Skeletal muscle satellite cell (primary cell): ENCODE results near the gene ERCC5. TPM values are rescaled to one million over a fixed set of nuclear protein-coding genes. Genes with fewer than 3 reads are reported as not detected.
A peak's percentile ranks its signal among the peaks of the same experiment; 100 is the strongest.

Source experiments
- H3K27me3 ChIP-seq: 2 replicates; pipeline ENCODE4 v1.7.0; 2013; ENCODE audit warnings: low read length; ENCODE audit not compliant: control insufficient read depth, insufficient read depth
- H3K36me3 ChIP-seq: 2 replicates; pipeline ENCODE4 v1.7.0; 2013; ENCODE audit warnings: mild to moderate bottlenecking, control low read depth, low read length; ENCODE audit not compliant: insufficient read depth
- H3K4me1 ChIP-seq: 2 replicates; pipeline ENCODE4 v1.7.0; 2013; ENCODE audit warnings: low read length; ENCODE audit not compliant: control insufficient read depth, insufficient read depth
- H3K4me2 ChIP-seq: 2 replicates; pipeline ENCODE4 v1.7.0; 2013; ENCODE audit warnings: mild to moderate bottlenecking, low read length
- H3K4me3 ChIP-seq: 2 replicates; pipeline ENCODE4 v1.7.0; 2013; ENCODE audit warnings: low read length
- H3K9ac ChIP-seq: 2 replicates; pipeline ENCODE4 v1.7.0; 2013; ENCODE audit warnings: mild to moderate bottlenecking, low read depth, low read length, moderate library complexity
- H3K9me3 ChIP-seq: replicated peaks from 2 replicates; pipeline ENCODE4 v1.7.0; 2013; ENCODE audit warnings: mild to moderate bottlenecking, control low read depth, low read length
- total RNA-seq: library from RNA; depleted of rRNA; stranded (reverse); fragments of >200 nt; gene quantifications from 2 replicates; pipeline ENCODE4 v1.2.3, GENCODE V29; 2012; rRNA removed

The ERCC5 gene
- 71.4 and 76.6 TPM in 2 replicates for total RNA-seq

DNA sequence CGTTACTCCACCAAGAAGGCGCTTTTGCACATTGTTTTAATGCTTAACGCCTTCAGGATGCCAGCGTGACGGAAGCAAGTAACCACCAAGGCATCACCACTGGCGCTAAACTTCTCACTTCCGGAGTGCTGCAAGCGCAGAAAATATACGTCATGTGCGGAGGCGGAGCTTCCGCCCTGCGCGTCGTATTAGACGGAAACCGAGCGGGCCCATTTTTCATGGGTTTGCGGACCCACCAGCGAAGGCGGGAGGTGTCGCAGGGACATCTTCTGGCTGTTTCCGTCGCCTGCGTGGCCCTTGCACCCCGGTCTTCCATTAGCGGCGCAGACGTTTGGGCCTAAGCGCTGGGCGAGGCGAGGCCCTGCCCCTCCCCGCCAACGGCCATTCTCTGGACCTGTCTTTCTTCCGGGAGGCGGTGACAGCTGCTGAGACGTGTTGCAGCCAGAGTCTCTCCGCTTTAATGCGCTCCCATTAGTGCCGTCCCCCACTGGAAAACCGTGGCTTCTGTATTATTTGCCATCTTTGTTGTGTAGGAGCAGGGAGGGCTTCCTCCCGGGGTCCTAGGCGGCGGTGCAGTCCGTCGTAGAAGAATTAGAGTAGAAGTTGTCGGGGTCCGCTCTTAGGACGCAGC, at the start of gene ERCC5:
Gene ERCC5, plus strand, starts transcription at position 403 of the 631 bp plus-strand sequence. CDS start 235 bp downstream, outside the sequence.
- Histone ChIP-seq H3K9me3 (no peaks in the 10 kb centered on the region), H3K4me3 (peak within 1 kb of the TSS; percentile 87), H3K36me3 (no peaks in the 10 kb centered on the region), H3K4me2 (peak within 1 kb of the TSS; percentile 83), H3K4me1 (peaks cover 16% of the 10 kb centered on the region), H3K27me3 (no peaks in the 10 kb centered on the region), H3K9ac (peak within 1 kb of the TSS; percentile 94)

DNA sequence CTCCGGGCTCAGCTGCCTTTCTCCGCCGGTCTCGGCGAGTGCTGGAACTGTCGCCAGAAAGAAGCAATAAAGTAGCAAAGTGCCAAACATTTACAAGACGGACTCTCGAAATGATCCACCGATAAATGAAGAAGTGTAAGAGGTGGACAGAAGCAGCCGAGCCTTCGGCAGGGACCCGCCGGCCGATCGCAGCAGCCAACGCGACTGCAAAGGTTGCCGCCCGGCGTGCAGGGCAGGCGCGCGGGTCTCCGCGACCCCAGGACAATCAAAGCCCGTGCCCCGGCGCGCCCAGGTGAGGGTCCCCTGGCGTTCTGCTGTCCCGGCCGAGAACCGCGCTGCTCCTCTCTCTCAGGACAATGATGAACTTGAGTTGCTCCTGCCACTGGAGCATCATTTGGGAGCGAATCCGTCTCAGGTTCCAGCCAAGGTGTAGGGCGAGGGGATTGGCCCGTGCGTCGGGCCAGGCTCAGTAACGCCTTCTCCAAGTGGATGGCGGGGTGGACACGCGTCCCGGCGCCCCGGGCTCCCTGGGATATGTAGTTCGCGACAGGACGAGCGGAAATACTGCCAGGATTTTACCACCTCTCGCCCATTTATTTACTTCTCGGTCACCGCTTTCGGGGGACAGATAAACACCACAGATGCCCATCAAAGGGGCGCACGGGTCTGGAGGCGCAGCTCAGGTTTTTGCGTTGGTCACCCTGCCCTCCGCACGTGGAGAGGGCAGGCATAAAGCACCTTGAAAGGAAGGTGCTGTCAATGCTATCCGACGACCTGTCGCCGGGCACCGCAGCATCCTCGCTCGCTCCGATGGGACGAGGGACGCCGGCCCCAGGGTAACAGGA, 47.0 kb upstream of the ERCC5 start, which contains the start of the genes BIVM and POGLUT2:
Gene BIVM, plus strand, starts transcription at position 539 of the 845 bp plus-strand sequence. CDS start 8,149 bp downstream, outside the sequence.
Gene POGLUT2, minus strand, starts transcription at position 396 of the 845 bp plus-strand sequence. Its CDS starts 306 bp downstream, at position 90.
- Histone ChIP-seq H3K9me3 (no peaks in the 10 kb centered on the region), H3K36me3 (no peaks in the 10 kb centered on the region), H3K4me2 (peak within 1 kb of the TSS; percentile 96), H3K4me1 (peaks cover 21% of the 10 kb centered on the region), H3K4me3 (peak within 1 kb of the TSS; percentile 98), H3K9ac (peak within 1 kb of the TSS; percentile 92), H3K27me3 (no peaks in the 10 kb centered on the region)

DNA sequence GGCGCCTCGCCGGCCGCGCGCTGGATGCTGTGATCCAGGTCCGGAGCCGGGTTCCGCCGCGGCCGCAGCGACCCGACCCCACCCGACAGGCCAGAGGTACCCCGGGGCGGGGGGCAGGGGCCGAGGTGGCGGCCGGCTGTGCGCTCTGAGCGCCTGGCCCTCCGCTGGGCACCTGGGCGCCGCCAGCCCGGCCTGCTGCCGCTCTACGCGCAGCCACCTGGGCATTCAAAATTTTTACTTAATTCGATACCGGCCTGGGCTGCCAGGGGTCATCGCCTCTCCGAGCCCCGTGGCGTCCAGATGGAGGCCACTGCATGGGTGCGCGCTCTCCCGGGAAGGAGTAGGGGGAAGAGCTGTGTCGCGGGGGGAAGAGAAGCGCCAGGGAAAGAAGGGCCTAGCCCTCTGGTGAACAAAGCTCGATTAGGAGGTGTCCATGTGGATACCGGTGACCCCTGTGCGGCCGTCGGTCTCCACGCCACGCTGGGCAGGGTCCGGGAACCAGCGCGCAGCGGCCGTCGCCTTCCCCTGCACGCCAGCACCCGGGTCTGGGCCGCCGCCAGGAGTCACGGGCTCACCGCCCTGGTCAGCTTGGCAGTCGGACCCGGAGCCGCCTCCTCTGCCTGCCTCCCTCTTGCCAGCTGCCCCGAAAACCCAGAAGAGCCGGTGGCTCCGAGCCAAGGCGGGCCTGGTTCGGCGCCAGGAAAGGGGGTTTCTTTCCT, 46.2 kb upstream of the ERCC5 start:
- peaks cover 21% of the 10 kb centered on the region for H3K4me1 ChIP-seq
- no peaks in the 10 kb centered on the region for H3K27me3 ChIP-seq
- no peaks in the 10 kb centered on the region for H3K9me3 ChIP-seq
- H3K36me3 ChIP-seq, result no peaks in the 10 kb centered on the region
- peak overlapping the region; percentile 96 for H3K4me2 ChIP-seq
- peak overlapping the region; percentile 98 for H3K4me3 ChIP-seq
- peak overlapping the region; percentile 92 for H3K9ac ChIP-seq

DNA sequence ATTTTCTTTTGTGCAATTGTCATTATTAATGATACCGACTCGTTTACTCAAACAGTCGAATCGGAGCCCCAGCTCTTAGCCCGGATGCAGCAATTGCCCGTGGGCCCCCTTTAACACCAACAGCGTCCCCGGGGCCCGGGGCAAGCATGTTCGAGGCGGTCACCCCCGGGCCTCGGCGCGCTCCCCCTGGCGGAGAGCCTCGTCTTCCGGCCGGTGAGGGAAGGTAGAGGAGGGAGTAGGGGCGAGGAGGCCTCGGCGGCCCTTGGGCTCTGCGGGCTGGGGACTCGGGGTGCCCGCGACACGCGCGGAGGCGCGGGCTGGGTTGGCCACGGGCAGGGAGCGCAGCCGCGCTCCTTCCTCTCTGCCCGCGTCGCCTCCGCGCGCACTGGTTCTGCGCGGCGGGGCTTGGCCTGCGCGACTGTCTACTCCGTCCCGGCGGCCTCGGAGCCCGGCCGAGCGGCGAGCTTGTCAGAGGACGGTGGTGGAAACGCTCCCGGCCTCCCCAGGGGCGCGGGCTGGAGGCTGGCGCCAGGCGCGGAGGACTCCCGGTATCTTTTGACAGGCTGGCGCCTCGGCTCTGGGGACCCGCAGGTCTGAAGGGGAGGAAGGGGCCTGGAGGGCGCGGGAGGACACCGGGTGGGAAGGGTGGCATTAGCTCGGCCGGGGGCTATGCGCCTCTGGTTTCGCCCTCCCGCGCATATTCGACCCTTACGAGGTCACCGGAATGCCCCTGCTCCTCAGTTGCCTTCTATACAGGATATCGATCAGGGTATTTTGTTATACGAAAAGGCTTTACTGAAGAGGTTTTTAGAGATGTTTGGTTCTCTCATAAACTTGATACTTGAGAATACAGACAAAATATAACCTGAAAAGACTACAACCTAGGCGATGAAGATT, 45.4 kb upstream of the ERCC5 start:
- Histone ChIP-seq H3K27me3 (no peaks in the 10 kb centered on the region), H3K36me3 (peaks cover 6% of the 10 kb centered on the region), H3K9me3 (no peaks in the 10 kb centered on the region), H3K4me3 (peak overlapping the region; percentile 98), H3K4me1 (peaks cover 21% of the 10 kb centered on the region), H3K4me2 (peak overlapping the region; percentile 96), H3K9ac (peak overlapping the region; percentile 92)

DNA sequence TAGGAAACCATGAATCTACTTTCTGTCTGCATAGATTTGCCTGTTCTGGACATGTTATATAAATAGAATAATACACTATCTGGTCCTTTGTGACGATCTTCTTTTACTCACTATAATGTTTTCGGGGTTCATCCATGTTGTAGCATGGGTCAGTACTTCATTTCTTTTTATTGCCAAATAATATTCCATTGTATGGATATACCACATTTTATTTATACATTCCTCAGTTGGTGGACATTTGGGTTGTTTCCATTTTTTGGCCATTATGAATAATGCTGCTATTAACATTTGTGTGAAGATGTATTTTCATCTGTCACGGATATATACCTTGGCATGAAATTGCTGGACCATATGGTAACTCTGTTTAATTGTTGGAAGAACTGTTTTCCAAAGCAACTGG, 40.2 kb upstream of the ERCC5 start:
- Histone ChIP-seq H3K4me2 (no peak overlapping the region), H3K9me3 (no peaks in the 10 kb centered on the region), H3K36me3 (peaks cover 11% of the 10 kb centered on the region), H3K9ac (no peak overlapping the region), H3K27me3 (no peaks in the 10 kb centered on the region), H3K4me3 (no peak overlapping the region), H3K4me1 (peaks cover 12% of the 10 kb centered on the region)

DNA sequence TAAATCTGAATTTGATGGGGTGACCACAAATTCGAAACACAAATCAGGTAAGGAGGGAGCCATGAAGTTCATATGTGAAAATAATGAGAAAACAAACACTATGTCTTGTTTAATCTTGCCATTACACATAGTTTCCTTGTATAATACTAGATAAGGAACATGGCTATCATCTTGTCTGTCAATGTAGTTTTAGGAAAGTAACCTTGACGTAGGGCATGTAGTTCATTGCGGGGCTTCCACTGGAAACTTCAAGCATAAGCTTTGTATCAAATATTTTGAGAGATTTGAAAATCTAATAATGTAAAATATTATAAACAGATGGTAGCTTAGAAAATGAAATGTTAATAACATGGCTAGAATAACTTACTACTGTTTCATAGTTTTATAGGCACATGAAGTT, 38.1 kb upstream of the ERCC5 start:
- Histone ChIP-seq H3K4me2 (no peak overlapping the region), H3K36me3 (peaks cover 17% of the 10 kb centered on the region), H3K27me3 (no peaks in the 10 kb centered on the region), H3K4me3 (no peak overlapping the region), H3K4me1 (peaks cover 5% of the 10 kb centered on the region), H3K9me3 (no peaks in the 10 kb centered on the region), H3K9ac (no peak overlapping the region)

DNA sequence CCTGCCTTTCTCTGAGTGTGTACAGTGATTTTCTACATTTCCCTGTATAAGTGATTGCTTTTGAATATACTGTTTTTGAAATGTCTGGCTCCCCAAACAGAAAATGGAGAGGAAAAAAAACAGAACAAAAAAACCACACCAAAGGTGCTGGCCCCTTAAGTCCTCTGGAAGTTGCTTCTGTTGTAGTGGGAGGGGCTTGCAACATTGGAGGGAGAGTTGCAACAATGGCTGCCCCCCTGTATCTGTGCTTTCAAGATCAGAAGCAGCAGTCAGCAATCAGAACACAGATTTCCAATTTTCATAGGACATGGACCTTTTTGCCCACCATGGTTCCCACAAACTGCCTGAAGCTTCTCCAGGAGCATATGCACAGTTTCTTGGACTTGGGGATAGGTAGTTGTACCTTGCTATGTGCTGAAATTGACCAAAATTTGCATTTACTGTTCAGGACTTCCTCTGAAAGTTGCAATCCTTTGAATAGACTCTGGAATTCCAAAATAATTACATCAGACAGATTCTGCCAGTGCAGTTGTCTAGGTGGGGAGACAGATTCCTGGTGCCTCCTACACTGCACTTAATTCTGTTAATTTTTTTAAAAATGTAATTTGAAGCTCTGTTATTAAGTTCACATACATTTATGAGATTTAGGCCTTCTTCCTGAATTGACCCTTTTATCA, 33.1 kb upstream of the ERCC5 start:
- H3K9ac ChIP-seq, result peak overlapping the region; percentile 15
- no peak overlapping the region for H3K4me3 ChIP-seq
- no peaks in the 10 kb centered on the region for H3K9me3 ChIP-seq
- H3K27me3 ChIP-seq, result no peaks in the 10 kb centered on the region
- H3K36me3 ChIP-seq, result peaks cover 23% of the 10 kb centered on the region
- H3K4me2 ChIP-seq, result peak overlapping the region; percentile 49
- H3K4me1 ChIP-seq, result peaks cover 15% of the 10 kb centered on the region

DNA sequence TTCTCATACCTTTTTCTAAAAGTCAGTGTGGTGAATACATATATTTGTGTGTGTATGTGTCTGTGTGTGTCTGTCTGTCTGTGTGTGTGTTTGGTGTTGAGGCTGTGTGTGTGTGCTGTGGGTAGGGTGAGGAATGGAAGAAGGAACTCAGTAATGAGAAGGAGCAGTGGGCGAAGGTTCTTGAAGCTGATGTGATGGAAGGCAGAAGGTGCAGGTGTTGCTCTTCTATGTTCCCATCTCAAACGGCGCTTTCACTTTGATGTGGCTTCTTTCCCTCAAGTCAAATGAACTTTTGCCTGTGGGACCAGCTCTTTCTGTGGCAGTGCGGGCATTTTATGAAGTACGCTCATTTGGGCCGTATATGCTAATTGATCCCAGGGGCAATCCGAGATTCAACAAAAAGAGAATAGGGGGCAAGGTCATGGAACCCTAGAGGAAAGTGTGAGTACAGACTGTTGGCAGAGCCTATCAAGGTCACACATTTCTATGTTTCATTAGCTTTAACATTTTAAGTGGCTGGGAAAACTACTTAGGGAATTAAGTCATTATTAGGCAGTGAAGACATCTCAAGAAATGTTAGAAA, 31.7 kb upstream of the ERCC5 start:
- Histone ChIP-seq H3K9me3 (no peaks in the 10 kb centered on the region), H3K4me1 (peaks cover 17% of the 10 kb centered on the region), H3K27me3 (no peaks in the 10 kb centered on the region), H3K9ac (no peak overlapping the region), H3K4me3 (no peak overlapping the region), H3K36me3 (peaks cover 30% of the 10 kb centered on the region), H3K4me2 (no peak overlapping the region)

DNA sequence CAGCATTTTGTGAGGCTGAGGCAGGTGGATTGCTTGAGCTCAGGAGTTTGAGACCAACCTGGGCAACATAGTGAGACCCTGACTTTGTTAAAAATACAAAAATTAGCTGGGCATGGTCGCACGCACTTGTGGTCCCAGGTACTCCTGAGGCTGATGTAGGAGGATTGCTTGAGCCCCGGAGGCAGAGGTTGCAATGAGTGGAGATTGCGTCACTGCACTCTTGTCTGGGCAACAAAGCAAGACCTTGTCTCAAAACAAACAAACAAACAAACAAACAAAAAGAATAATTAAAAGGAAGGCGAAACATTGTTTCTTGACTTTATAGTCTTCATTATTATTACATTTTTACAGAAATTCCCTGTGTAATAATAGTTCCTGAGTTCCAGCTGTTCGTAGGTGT, 31.0 kb upstream of the ERCC5 start:
- H3K9ac ChIP-seq, result no peak overlapping the region
- H3K4me2 ChIP-seq, result no peak overlapping the region
- H3K9me3 ChIP-seq, result no peaks in the 10 kb centered on the region
- H3K36me3 ChIP-seq, result peaks cover 33% of the 10 kb centered on the region
- no peaks in the 10 kb centered on the region for H3K27me3 ChIP-seq
- no peak overlapping the region for H3K4me3 ChIP-seq
- peaks cover 17% of the 10 kb centered on the region for H3K4me1 ChIP-seq

DNA sequence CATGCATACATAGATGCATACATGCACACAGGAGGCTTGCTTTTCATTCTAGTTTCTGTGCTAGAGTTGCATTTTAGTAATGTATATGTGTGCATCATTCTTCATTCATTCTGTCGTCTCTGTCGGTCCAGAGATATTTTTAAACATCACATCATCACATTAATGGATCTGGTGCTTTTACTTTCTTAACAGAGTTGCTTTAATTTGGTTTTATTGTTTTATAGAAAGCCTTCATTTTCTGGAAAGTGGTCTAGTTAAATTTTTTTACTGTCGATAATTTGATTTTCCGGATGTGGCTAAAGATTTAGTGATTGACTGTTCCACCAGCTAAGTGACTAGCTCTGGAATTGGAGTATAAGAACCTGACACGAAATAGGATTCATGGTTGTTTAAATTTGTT, 30.0 kb upstream of the ERCC5 start:
- H3K9ac ChIP-seq, result no peak overlapping the region
- H3K36me3 ChIP-seq, result peaks cover 30% of the 10 kb centered on the region
- H3K4me2 ChIP-seq, result no peak overlapping the region

More for the DNA sequence above, 30.0 kb upstream of the ERCC5 start:
- no peak overlapping the region for H3K4me3 ChIP-seq
- H3K27me3 ChIP-seq, result no peaks in the 10 kb centered on the region
- peaks cover 17% of the 10 kb centered on the region for H3K4me1 ChIP-seq
- H3K9me3 ChIP-seq, result no peaks in the 10 kb centered on the region
